CD4-positive, alpha-beta T cell (primary cell): ENCODE measurements around the gene GPX2. TPM values are rescaled to one million over a fixed set of nuclear protein-coding genes. Genes with fewer than 3 reads are reported as not detected.
A peak's percentile ranks its signal among the peaks of the same experiment; 100 is the strongest.

Experiments
- ATAC-seq: fragments of 200-7000 bp; cut with Tn5 transposase; one replicate; pipeline ENCODE4 v1.10.0; 2022; ENCODE audit warnings: mild to moderate bottlenecking; ENCODE audit not compliant: poor library complexity
- CTCF ChIA-PET: fragments of 350-600 bp; sonication (Branson Sonifier 250); formaldehyde crosslinking; loops from one replicate; lab custom pipeline; 2021; ENCODE audit warnings: antibody characterized with exemption, inconsistent platforms; lab: Charles Lee
- POLR2A ChIA-PET: fragments of 350-600 bp; sonication (Branson Sonifier 250); formaldehyde crosslinking; loops from one replicate; lab custom pipeline; 2021; ENCODE audit warnings: antibody characterized with exemption, inconsistent platforms; lab: Charles Lee
- DNase-seq, 14 experiments: peaks; one replicate each; pipeline ENCODE4 v3.0.0-alpha.2; 2013 to 2020; ENCODE audit warnings: mixed read lengths in 2 of 14
- H3K27ac ChIP-seq, 2 donors: one replicate each; pipeline versions ENCODE4 v1.5.1 to v1.7.0; 2013; ENCODE audit warnings: low read length in 2 of 2, low read depth in 1 of 2, mild to moderate bottlenecking in 1 of 2
- H3K27me3 ChIP-seq, 2 experiments: 1 replicate in 1 of 2; 2 replicates in 1 of 2; pipeline versions ENCODE4 v1.6.1 to v1.7.0; 2013; ENCODE audit warnings: low read length in 2 of 2, control low read depth in 1 of 2, mild to moderate bottlenecking in 1 of 2, moderate library complexity in 1 of 2; ENCODE audit not compliant: insufficient read depth in 2 of 2, control insufficient read depth in 1 of 2
- H3K36me3 ChIP-seq: one replicate; pipeline ENCODE4 v1.6.1; 2013; ENCODE audit warnings: low read length, control low read depth; ENCODE audit not compliant: insufficient read depth
- H3K4me1 ChIP-seq: one replicate; pipeline ENCODE4 v1.6.1; 2013; ENCODE audit warnings: low read length, control low read depth; ENCODE audit not compliant: insufficient read depth
- H3K4me3 ChIP-seq: one replicate; pipeline ENCODE4 v1.5.1; 2013; ENCODE audit warnings: mild to moderate bottlenecking, low read length, moderate library complexity
- H3K9me3 ChIP-seq, 2 experiments: 1 replicate in 1 of 2; 2 replicates in 1 of 2; pipeline versions ENCODE4 v1.6.1 to v1.7.0; 2013; ENCODE audit warnings: low read length in 2 of 2, mild to moderate bottlenecking in 2 of 2, control low read depth in 1 of 2, moderate library complexity in 1 of 2; ENCODE audit not compliant: control insufficient read depth in 1 of 2, insufficient read depth in 1 of 2
- H3K27ac Mint-ChIP-seq: one replicate; pipeline ENCODE4 v1.8.0; 2020; ENCODE audit warnings: mixed read lengths
- H3K27me3 Mint-ChIP-seq: one replicate; pipeline ENCODE4 v1.8.0; 2021; ENCODE audit warnings: mixed read lengths
- H3K36me3 Mint-ChIP-seq: one replicate; pipeline ENCODE4 v1.8.0; 2021; ENCODE audit warnings: low read depth, mixed read lengths
- H3K4me1 Mint-ChIP-seq: one replicate; pipeline ENCODE4 v1.8.0; 2021; ENCODE audit warnings: low read depth, mixed read lengths
- H3K4me3 Mint-ChIP-seq: one replicate; pipeline ENCODE4 v1.8.0; 2020; ENCODE audit warnings: mild to moderate bottlenecking, mixed read lengths
- H3K9me3 Mint-ChIP-seq: one replicate; pipeline ENCODE4 v1.8.0; 2020; ENCODE audit warnings: mixed read lengths
- CTCF ChIP-seq: fragments of 200-600 bp; IDR thresholded peaks from one replicate; pipeline ENCODE4 v1.8.0; 2022; ENCODE audit warnings: antibody characterized with exemption, mild to moderate bottlenecking
- intact Hi-C, 2 experiments: fragments of 100-400 bp; cut with DNase I in 1 of 2; cut with micrococcal nuclease in 1 of 2; formaldehyde crosslinking; loops; one replicate each; pipeline versions ENCODE4 v1.15.1 to v1.9.0; 2023 to 2025; cut with DNase I, micrococcal nuclease
- total RNA-seq, 174 experiments: library from RNA in 2 of 174; stranded (reverse) in 2 of 174; gene quantifications; one replicate each; pipeline ENCODE4 v1.2.3 and lab custom pipeline; 2021 to 2026

GPX2 gene
- total RNA-seq, 2 experiments from 2014 or later = not detected

GRCh38 chr14:64945431-64946178 is 3.1 kb upstream of the GPX2 start:
- peaks cover 80% of the 10 kb centered on the region for H3K36me3 Mint-ChIP-seq
- ATAC-seq (no peak), DNase-seq (no peak)
- Histone ChIP-seq H3K27ac (no peak overlapping the region), H3K4me1 (peaks cover 23% of the 10 kb centered on the region), H3K27me3 (no peaks in the 10 kb centered on the region), H3K36me3 (peaks cover 66% of the 10 kb centered on the region), H3K4me3 (no peak overlapping the region), H3K9me3 (no peaks in the 10 kb centered on the region)
- H3K9me3 Mint-ChIP-seq = no peaks in the 10 kb centered on the region
- H3K27ac Mint-ChIP-seq = peak overlapping the region; percentile 74
- peaks cover 63% of the 10 kb centered on the region for H3K4me1 Mint-ChIP-seq
- intact Hi-C loops = no loop called here
- ChIA-PET POLR2A (interaction anchor here (2.5 kb wide), 1 partner anchor 31 kb away, joined by 7 read pairs; the partner anchor contains the start of gene CHURC1), CTCF (no interaction called here)
- no peaks in the 10 kb centered on the region for H3K27me3 Mint-ChIP-seq
- TF ChIP-seq CTCF = no peak
- no peak overlapping the region for H3K4me3 Mint-ChIP-seq

DNA sequence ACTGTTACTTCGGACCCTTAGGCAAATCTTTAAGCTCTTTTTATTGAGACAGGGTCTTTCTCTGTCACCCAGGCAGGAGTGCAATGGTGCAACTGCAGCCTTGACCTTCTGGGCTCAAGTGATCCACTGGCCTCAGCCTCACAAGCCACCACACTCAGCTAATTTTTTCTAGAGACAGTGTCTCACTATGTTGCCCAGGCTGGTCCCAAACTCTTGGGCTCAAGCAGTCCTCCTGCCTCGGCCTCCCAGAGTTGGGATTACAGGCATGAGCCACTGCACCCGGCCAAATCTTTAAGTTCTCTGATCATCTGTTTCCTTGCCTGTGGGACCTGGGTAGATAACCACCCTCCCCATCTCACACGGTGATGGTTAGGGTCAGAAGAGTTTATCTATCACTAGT is 2.3 kb upstream of the GPX2 start:
- Mint-ChIP-seq H3K4me1 (peaks cover 70% of the 10 kb centered on the region), H3K36me3 (peaks cover 82% of the 10 kb centered on the region)
- POLR2A ChIA-PET = interaction anchor here (1.4 kb wide), 1 partner anchor 30 kb away, joined by 5 read pairs; the partner anchor contains the start of gene CHURC1

GRCh38 chr14:64944041-64944440 is 1.5 kb upstream of the GPX2 start:
- Histone ChIP-seq H3K27ac (no peak overlapping the region), H3K36me3 (peaks cover 77% of the 10 kb centered on the region), H3K4me1 (peaks cover 26% of the 10 kb centered on the region), H3K4me3 (no peak overlapping the region), H3K9me3 (no peaks in the 10 kb centered on the region), H3K27me3 (no peaks in the 10 kb centered on the region)
- POLR2A ChIA-PET = interaction anchor here (0.9 to 1.4 kb wide), 2 partner anchors 27 to 29 kb away, joined by 3 to 5 read pairs; partner anchors contain the start of gene CHURC1
- Mint-ChIP-seq H3K27ac (peak overlapping the region; percentile 74), H3K9me3 (no peaks in the 10 kb centered on the region), H3K4me3 (no peak overlapping the region), H3K27me3 (no peaks in the 10 kb centered on the region), H3K4me1 (peaks cover 78% of the 10 kb centered on the region), H3K36me3 (peaks cover 87% of the 10 kb centered on the region)
- TF ChIP-seq CTCF = no peak
- CTCF ChIA-PET = interaction anchor here (1.5 kb wide), 1 partner anchor 8 kb away, joined by 3 read pairs; no protein-coding TSS in a partner anchor
- ATAC-seq = no peak
- intact Hi-C loops = no loop called here
- no peak for DNase-seq

More for the DNA sequence above, 2.3 kb upstream of the GPX2 start:
- CTCF ChIA-PET = interaction anchor here (1.5 kb wide), 1 partner anchor 9 kb away, joined by 3 read pairs; no protein-coding TSS in a partner anchor
- no peak for DNase-seq
- no peaks in the 10 kb centered on the region for H3K9me3 Mint-ChIP-seq
- no peak for ATAC-seq
- Histone ChIP-seq H3K27me3 (no peaks in the 10 kb centered on the region), H3K9me3 (no peaks in the 10 kb centered on the region), H3K27ac (no peak overlapping the region), H3K36me3 (peaks cover 71% of the 10 kb centered on the region), H3K4me3 (no peak overlapping the region), H3K4me1 (peaks cover 25% of the 10 kb centered on the region)
- intact Hi-C loops = no loop called here
- TF ChIP-seq CTCF = no peak
- H3K27ac Mint-ChIP-seq = peak overlapping the region; percentile 74
- no peak overlapping the region for H3K4me3 Mint-ChIP-seq
- H3K27me3 Mint-ChIP-seq = no peaks in the 10 kb centered on the region
